NCI-H1417 treated with DMSO at 0.1 percent for 48 hours (cell line): ENCODE results near the gene BSND.
A peak's percentile ranks its signal among the peaks of the same experiment; 100 is the strongest.

Experiments
- DNase-seq: peaks from one replicate; lab custom pipeline; 2025; lab: John Stamatoyannopoulos, UW

BSND gene

GRCh38 chr1:54991939-54992338, 6.8 kb upstream of the BSND start:
- DNase-seq: no peak

DNA sequence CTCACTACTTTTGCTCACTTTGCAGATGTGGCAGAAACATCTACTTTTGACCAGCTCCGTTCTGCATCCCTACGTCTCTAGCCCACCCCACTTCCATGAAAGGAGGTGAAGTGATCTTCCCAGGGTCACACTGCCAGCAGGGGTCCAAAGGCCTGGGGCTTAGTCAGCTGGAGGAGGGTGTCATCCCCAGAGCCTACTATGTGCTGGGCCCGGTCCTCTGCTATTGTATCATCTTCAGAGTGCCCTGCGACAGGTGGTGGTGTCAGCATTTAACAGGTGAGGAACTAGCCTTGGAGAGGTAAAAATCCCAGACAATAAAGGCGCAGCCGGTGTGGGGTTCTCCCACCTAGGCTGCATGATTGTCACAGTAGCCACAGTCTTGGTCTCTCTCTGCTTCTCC, 5.6 kb upstream of the BSND start:
- DNase-seq: no peak

- no peak for DNase-seq
Observed at GRCh38 chr1:54994355-54994990, 4.3 kb upstream of the BSND start.

- no peak for DNase-seq
Observed at GRCh38 chr1:54995013-54995760, 3.5 kb upstream of the BSND start.

DNA sequence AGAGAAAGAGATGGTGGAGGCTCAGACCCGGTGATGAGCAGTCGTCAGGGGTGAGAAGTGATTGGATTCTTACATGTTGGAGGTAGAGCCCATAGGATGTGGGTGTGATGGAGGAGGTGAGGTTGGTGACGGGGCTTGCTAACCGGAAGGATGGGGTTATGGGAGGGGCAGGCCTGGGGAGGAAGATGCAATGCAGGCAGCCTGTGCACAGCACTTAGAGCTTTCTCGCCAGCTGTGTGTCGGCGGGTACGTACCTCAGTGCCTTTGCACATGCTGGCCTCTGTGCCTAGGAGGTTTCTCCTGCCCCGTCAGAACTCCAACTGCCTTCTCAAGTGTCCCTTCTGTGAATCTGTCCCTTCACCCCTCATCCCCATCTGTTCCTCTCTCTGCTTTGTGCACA, 2.9 kb upstream of the BSND start:
- DNase-seq: no peak

GRCh38 chr1:54996359-54996868, 2.3 kb upstream of the BSND start:
- DNase-seq: no peak

GRCh38 chr1:54996869-54997710, 1.6 kb upstream of the BSND start:
- DNase-seq: no peak

- no peak for DNase-seq
Observed at GRCh38 chr1:54997711-54997986, 1.1 kb upstream of the BSND start.

GRCh38 chr1:54998100-54998499, 633 bp upstream of the BSND start:
- DNase-seq: no peak

GRCh38 chr1:55000110-55001085, 1.7 kb downstream of the BSND start:
- DNase-seq: no peak

GRCh38 chr1:55001311-55001710, 2.6 kb downstream of the BSND start:
- DNase-seq: no peak

DNA sequence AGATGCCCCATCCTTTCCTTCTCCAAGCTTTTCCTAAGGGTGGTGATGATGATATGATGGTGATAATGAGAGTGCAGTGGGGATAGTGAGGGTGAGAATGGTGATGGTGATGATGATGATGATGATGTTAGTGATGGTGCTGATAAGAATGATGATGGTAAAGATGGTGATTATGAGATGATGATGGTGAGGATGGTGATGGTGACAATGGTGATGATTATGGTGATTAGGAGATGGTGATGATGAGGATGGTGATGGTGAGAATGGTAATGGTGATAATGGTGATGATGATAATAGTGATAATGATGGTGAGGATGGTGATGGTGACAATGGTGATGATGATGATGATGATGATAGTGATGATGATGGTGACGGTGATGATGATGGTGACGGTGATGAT, 4.0 kb downstream of the BSND start:
- no peak for DNase-seq

GRCh38 chr1:55005351-55006140, 6.8 kb downstream of the BSND start:
- DNase-seq: no peak

DNA sequence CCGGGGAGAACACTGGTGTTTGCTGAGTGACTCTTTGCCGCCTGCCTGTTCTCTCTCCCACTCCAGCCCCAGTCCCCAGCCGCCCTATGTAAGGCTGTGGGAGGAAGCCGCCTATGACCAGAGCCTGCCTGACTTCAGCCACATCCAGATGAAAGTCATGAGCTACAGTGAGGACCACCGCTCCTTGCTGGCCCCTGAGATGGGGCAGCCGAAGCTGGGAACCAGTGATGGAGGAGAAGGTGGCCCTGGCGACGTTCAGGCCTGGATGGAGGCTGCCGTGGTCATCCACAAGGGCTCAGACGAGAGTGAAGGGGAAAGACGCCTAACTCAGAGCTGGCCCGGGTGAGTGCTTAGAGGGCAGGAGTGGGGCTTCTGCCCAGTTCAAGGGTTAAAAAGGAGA, 8.2 kb downstream of the BSND start:
- no peak for DNase-seq

GRCh38 chr1:55007625-55008024, 8.9 kb downstream of the BSND start:
- no peak for DNase-seq

DNA sequence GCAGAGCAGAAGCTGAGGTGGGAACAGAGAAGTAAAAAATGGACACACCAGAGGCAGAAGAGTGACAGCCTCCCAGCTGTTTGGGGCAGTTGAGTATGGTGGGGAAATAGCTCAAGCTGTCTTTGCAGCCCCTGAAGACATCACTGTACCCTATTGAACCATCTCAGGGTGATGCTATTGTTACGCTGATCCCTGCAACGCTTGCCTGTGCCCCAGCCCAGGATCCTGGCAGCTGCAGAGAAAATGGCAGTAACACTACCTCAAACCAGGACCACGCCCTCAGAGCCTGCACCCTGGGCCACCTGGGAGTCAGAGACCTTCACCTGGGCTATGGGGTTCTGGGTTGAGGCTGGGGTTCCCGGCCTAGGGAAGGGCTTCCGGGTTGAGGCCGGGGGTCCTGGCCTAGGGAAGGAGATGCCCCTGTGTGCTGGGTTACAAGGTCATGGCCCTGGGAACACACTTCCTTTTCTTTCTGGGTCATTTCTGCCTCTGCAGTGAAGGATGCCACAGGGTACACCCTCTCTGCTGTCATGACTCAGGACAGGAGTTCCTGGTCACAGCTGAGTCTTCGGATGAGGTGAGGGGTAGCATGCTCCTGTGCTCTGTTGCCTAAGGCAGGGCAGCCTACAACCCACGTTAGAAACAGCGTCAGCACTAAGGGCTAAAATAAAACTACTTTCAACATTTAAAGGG, 11.6 kb downstream of the BSND start:
- no peak for DNase-seq

- no peak for DNase-seq
Observed at GRCh38 chr1:55010887-55011217, 12.1 kb downstream of the BSND start.

GRCh38 chr1:55012661-55013060, 13.9 kb downstream of the BSND start:
- DNase-seq: peak; percentile 84

- no peak for DNase-seq
Observed at GRCh38 chr1:55015123-55015522, 16.4 kb downstream of the BSND start.
